DOHH2 (cell line): ENCODE measurements around the gene ZSCAN1.

Experiments
- EZH2phosphoT487 ChIP-seq: fragments of 200-600 bp; sonication (generic); IDR thresholded peaks from 2 replicates; pipeline ENCODE4 v1.6.1; 2017; ENCODE audit warnings: borderline replicate concordance, mild to moderate bottlenecking, antibody characterized with exemption, low read length, moderate library complexity, mixed read lengths
- TF ChIP-seq, protein P1 (sequence below): fragments of 200-600 bp; sonication (generic); IDR thresholded peaks from one replicate; pipeline ENCODE4 v1.5.1; 2014; ENCODE audit warnings: antibody characterized with exemption, mild to moderate bottlenecking, low read depth, low read length; ENCODE audit not compliant: poor library complexity, severe bottlenecking

DNA sequence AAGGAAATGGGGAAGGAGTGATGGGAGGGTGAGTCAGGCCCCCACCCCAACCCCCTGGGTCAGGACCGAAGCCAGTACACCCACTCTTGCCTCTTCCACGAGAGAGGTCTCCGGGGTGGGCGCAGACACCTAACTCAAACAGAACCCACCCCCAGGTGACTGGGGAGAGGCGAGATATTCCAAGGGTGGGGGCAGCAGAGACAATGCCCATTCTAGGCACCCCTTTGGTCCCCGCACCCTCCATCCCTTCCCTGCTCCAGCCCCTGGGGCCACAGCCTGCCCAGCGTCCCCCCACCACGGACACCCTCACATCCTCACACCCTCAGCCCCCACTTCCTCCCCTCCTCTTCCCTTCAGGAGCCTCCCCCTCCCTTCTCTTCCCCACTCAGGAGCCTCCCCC, 63.5 kb downstream of the ZSCAN1 start:
- TF ChIP-seq, protein P1, sequence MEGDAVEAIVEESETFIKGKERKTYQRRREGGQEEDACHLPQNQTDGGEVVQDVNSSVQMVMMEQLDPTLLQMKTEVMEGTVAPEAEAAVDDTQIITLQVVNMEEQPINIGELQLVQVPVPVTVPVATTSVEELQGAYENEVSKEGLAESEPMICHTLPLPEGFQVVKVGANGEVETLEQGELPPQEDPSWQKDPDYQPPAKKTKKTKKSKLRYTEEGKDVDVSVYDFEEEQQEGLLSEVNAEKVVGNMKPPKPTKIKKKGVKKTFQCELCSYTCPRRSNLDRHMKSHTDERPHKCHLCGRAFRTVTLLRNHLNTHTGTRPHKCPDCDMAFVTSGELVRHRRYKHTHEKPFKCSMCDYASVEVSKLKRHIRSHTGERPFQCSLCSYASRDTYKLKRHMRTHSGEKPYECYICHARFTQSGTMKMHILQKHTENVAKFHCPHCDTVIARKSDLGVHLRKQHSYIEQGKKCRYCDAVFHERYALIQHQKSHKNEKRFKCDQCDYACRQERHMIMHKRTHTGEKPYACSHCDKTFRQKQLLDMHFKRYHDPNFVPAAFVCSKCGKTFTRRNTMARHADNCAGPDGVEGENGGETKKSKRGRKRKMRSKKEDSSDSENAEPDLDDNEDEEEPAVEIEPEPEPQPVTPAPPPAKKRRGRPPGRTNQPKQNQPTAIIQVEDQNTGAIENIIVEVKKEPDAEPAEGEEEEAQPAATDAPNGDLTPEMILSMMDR = no peak
- no peak for TF ChIP-seq EZH2phosphoT487
